GM12865 (cell line): ENCODE data around the gene PI3.
A peak's percentile ranks its signal among the peaks of the same experiment; 100 is the strongest.
"Not testable (repeated sequence)": the region's sequence is repeated elsewhere in the genome, so short reads cannot be mapped to it uniquely, and the experiment has no call there.

Experiments used
- DNase-seq: peaks from one replicate; pipeline ENCODE4 v3.0.0; 2010; ENCODE audit warnings: low read depth
- H3K4me3 ChIP-seq: 2 replicates; pipeline ENCODE4 v1.5.1; 2011; ENCODE audit warnings: mild to moderate bottlenecking, low read depth, low read length, control low read depth
- CTCF ChIP-seq: IDR thresholded peaks from 2 replicates; pipeline ENCODE4 v1.5.1; 2011; ENCODE audit warnings: low read length, control low read depth, low read depth, inconsistent platforms; ENCODE audit not compliant: insufficient read depth; ENCODE audit errors: missing control alignments

PI3 gene

GRCh38 chr20:45174434-45175364, at the start of gene PI3:
Gene PI3, plus strand, starts transcription at chr20:45174902. Its CDS starts 21 bp downstream, at chr20:45174923.
- no peak for TF ChIP-seq CTCF
- H3K4me3 ChIP-seq: no peak within 1 kb of the TSS
- no peak for DNase-seq

DNA sequence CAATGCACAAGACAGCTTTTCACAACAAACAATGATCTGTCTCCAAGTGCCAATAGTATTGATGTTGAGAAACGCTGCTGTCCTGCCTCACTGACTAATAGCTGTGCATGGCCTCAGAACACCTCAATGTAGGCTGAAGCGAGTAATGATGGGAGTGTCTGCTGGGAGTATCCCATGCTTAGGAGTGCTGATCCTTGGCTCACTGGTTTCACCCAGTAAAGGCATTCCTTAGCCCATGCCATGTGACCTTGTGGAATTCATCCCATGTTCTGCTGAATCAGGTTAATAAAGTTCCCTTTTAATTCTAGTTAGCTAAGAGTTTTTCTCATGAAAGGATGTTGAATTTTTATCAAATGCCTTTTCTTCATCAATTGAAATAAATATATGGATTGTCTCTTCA, 46.6 kb upstream of the PI3 start:
- no peak overlapping the region for H3K4me3 ChIP-seq
- DNase-seq: no peak
- no peak for TF ChIP-seq CTCF

GRCh38 chr20:45136911-45137310, 37.8 kb upstream of the PI3 start:
- no peak for TF ChIP-seq CTCF
- no peak overlapping the region for H3K4me3 ChIP-seq
- DNase-seq: no peak

GRCh38 chr20:45138561-45139300, 36.0 kb upstream of the PI3 start:
- peak; percentile 68 for DNase-seq
- TF ChIP-seq CTCF: peak; percentile 80
- H3K4me3 ChIP-seq: no peak overlapping the region

GRCh38 chr20:45139733-45140375, 34.8 kb upstream of the PI3 start:
- not testable (repeated sequence) for H3K4me3 ChIP-seq, DNase-seq

DNA sequence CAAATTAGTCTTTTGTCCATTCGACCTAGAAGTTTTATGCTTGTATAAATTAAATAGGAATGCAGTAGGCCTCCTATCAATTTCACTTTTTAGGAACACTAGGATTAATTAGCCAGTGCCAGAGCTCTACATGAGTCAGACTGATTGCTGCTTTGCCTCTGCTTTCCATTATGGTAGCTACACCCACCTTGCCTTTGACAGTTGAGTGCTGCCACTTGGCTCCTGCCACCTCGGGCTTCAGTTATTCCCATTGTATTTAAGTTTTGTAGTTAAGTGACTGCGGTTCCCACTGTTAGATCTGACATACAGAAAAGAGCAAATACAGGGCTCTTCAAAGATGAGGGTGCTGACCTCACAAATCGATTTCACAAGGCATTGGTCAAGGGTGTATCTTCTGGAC, 33.9 kb upstream of the PI3 start:
- no peak overlapping the region for H3K4me3 ChIP-seq
- no peak for TF ChIP-seq CTCF
- no peak for DNase-seq

DNA sequence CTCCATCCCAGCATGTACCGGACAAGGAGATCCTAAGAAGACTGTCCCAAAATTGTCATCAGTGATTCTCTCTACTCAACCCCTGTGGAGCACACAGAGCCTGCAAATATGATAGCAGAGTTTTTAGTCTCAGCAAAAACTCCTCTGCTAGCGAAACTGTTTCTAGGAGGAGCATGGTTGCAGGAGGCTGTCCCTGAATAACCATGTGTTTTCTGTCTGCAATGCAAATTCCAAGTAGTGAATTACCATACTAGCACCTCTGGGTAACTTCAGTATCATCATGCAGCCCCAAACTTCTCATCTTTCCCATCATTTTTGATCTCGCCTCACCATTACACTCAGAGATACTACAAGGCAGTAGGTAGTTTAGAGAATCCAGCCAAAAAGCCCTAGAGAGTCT, 25.6 kb upstream of the PI3 start:
- DNase-seq: no peak
- no peak for TF ChIP-seq CTCF
- H3K4me3 ChIP-seq: no peak overlapping the region
